ENCODE results near the gene ADCY3.

The ADCY3 gene

GRCh38 chr2:24830351-24830750, 89.7 kb downstream of the ADCY3 start:
- no peak for DNase-seq (ENCODE audit: low read depth)

DNA sequence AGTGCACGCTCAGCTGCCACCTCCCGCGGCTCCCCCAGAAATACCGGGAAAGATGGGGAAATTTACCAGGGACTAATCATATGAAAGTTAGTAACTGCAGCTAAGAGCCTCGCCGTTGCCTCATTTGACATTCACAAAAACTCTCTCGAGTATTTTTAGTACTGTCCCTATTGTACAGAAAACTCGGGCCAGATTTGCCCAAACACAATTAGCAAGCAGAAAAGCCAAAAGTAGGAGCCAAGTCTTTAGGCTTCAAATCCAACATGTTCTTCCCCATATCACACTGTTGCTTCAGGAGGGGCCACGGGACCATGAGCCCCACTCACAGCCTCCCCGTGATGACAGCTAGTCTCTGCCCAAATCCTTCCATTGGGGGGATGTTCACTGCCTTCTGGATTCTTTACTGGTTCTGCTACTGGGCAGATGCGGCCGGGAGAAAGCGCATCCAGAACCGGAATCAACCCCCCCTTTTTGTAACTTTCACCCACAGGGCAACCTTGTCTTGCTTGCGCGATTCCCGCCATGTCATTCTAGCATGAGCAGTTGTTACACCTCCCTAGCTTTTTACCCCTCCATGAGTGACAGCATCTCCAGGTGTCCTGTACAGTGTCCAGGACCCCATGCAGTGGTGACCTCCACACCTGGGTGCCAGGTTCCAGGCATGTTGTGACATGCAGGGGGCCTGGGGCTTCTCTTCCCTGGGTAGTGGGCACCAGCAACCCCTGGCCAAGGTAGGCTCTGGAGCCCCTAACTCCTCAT, 91.6 kb downstream of the ADCY3 start:
- no peak for DNase-seq (ENCODE audit: low read depth)

DNA sequence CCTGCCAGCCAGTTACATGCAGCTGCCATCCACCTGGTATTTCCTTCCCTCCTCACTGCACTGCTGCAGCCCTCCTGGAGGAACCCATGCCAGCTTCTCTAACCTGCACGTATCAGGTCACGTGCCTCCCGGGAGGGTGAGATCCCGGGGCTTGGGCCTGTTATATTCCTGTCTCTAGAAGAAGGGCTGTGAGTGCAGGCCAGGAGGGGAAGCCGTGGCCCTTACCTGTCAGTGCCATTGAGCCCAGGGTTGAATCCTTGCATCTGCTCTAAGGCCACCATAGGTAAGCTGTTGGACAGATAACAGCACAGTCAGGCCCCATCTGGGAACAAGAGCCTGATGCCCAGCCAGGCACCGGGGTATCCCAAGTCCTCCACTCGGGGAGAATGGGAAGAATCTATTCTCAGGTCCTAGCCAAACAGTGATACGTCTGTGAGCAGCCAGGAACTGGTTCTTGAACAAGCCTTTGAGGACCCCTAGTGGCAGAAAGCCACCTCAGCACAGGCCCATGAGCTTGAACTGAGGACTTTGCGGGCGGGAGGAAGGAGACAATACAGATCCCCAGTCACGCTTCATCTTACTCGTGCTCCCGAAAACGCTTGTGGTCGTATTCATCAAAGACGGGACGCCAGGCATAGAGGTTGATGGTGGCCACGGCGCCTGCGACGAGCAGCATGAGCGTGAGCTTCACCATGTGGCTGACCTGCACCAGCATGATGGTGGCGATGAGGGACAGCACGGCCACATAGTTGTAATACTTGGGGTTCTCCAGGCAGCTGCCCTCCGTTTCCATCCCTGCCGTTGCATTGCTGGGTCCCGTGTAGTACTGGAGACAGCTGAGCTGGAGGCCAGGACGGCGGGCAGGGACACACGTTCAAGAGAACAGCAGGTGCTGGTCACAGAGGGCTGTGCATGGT, 92.5 kb downstream of the ADCY3 start:
- DNase-seq (ENCODE audit: low read depth) = peak; percentile 45

DNA sequence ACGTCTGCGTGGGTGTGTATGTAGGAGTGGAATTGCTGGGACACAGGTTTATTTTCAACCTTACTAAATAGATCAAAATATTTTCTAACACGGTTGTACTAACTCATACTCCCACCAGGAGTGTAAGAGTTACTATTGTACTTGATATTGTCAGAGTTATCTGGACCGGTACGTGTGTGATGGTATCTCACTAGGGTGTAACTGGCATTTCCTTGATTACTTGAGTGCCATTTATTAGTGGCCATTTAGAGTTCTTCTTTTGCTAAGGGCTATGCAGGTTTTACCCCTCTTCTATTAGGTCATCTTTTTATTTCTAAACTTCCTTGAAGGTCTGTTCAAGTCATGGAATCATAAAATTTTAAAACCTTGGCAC, 93.3 kb downstream of the ADCY3 start:
- DNase-seq (ENCODE audit: low read depth) = no peak

GRCh38 chr2:24825883-24826772, 93.9 kb downstream of the ADCY3 start:
- no peak for DNase-seq (ENCODE audit: low read depth)

- DNase-seq (ENCODE audit: low read depth) = no peak
Measured at GRCh38 chr2:24824966-24825882, 94.8 kb downstream of the ADCY3 start.

GRCh38 chr2:24824071-24824588, 95.9 kb downstream of the ADCY3 start:
- no peak for DNase-seq (ENCODE audit: low read depth)

DNA sequence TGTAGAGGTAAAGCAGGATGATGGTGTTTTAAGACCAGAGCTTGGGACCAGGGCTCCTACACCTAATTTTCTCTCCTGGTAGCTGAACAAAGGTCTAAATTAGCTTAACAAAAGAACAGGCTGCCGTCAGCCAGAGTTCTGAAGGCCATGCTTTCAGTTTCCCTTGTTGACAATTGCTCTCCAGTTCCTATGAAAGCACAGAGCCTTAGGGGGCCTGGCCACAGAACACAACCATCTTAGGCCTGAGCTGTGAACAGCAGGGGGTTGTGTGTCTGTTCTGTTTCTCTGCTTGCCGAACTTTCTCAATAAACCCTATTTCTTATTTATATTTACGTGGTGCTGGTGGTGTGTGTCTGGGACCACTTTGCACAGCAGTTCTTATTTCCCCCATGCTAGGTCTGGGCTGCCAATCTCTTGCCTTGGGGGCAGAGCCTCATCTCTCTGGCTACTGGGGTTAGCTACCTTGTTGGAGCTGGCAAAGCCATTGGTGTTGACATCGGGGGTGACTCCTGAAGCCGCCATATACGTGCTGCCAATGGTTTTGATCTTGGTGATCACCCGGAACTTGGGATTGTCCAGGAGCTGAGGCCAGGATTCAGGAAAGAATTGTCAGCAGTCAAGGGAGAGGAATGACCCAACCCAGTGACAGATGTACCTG, 97.9 kb downstream of the ADCY3 start:
- no peak for DNase-seq (ENCODE audit: low read depth)

DNA sequence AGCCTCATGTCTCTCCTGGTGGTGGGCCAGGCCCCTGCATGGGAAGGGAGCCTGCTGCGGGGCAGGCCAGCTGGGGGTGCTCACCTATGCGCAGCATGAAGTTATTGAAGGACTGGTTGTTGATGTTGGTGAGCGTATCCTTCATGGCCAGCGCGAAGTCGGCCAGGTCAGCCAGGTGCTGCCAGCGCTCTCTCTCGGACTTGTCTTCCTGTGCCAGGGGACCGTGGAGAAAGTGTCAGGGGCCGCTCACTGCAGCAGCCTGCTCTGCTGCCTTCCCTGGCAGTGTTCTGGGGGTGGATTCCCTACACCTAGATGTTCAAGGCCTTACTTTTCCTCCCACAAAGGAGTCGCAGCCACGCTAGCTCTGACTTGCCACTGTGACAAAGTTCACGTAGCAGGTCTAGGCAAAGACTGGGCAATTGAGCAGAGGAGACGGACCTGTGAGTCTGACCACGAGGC, 98.6 kb downstream of the ADCY3 start:
- DNase-seq (ENCODE audit: low read depth) = no peak

DNA sequence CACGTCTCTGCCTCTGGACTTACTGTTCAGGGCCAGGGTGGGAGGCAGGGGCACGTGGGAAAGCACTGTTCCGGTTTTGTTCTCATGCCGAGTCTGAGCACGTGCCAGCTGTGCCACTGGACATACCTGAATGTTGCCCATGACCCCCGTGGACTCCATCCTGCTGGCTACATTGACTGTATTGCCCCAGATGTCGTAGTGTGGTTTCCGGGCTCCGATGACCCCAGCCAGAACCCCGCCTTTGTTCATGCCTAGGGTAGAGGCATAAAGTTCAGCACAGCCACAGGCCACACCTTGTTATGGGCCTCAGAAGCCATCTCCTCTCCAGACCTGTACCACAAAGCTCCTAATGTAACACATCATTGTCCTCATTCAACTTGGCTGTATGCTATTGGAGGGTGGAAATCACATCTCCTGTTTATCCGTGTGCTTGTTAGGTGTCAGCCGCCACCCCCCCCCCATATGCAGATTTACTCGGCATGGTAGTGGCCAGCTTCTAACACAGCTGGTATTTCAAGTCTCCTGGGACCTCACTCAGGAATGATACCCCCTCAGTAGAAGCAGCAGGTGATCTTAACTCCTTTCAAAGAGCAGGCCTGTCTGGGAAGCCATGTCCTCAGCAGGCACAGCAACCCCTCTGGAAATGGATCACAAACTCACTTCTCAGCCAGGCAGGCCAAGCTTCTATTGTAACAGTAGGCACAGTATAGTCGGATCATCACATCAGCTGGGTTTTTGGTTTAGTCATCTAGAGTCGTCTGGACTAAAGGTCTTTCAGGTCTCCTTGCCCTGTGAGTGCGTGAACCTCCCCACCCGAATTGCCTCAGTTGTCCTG, 99.2 kb downstream of the ADCY3 start:
- DNase-seq (ENCODE audit: low read depth) = no peak

DNA sequence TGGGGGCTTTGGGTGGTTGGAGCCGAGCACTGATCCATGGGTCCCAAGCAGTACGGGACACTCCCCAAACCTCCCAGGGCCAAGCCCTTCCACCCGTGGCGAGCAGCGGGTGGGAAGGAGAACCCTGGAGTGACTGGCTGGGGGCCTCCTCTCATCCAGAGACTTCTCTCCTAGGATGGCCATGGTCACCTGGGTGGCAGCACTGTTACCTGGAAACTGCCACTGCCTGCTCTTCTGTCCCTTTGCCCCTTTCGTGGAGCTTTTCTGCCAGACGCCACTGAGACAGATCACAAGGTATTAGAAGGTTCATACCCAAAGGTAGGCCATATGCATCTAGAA, 99.9 kb downstream of the ADCY3 start:
- DNase-seq (ENCODE audit: low read depth) = no peak

DNA sequence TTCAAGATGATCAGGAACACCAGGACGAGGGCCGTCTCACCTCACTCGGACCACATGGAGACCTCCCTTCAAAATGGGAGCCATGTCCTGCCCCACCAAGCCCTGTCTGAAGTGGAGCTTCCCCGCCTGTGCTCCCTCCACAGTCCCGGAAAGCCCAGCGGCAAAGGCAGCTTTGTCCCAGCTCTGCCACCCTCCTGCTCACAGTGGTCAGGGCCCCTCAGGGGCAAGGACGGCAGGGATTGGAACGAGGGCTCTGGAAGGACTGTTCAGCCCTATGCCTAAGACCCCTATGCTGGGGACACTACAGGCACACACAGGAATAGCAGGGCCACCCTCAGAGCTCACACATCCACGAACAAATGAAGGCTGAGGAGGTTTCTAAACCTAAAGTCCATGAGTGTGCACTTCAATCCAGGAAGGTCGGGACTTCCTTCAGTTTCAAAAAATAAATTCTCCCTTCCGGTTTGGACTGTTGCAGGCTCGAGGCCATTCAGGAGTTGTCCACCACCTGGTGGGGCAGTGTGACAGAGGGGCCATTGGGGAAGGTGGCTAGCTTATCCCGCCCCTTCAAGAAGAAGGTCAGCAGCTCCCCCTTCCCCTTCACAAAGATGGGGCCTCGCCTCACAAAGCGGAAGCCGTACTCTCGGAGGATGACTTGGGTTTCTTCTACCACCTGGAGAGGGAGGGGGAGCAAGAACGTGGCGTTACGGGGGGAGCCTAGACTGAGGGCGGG, 100.4 kb downstream of the ADCY3 start:
- DNase-seq (ENCODE audit: low read depth) = no peak

DNA sequence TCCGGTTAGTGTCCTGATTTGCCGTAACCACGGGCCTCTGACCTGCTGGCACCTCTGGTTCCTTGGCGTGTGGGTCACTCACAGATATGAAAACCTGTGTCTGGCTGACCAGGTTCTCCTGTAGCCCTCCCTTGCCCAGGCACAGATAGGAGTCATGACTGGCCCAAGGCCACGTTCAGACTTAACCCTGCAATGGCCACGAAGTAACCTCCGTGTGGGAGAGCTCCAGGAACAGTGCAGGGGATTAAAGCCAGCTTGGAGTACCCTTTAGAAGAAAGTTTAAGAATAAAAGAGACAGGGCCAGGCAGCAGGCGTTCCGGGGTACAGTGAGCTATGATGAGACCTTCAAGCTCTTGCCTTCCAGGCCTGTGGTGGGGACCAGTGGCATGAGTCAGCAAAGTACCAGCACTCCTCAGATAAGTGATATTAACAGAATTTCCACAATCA, 101.3 kb downstream of the ADCY3 start:
- DNase-seq (ENCODE audit: low read depth) = no peak

DNA sequence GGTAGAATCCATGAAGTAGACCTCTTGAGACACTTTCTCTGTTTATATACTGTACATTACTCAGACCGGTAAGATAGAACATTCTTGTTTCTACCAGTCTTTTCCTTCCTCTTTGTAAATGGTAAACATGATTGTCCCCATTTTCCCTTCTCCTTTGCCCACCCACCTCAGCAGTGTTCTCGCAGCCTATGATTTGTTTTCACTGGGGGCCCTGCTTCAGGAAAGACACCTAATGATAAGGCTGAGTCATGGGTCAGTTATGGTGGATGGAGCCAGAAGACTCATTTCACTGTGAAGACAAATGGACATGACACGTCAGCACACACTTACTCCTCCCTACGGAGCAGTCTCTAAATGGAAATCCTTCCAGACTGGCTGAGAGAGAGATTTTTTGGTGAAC, 103.2 kb downstream of the ADCY3 start:
- no peak for DNase-seq (ENCODE audit: low read depth)

DNA sequence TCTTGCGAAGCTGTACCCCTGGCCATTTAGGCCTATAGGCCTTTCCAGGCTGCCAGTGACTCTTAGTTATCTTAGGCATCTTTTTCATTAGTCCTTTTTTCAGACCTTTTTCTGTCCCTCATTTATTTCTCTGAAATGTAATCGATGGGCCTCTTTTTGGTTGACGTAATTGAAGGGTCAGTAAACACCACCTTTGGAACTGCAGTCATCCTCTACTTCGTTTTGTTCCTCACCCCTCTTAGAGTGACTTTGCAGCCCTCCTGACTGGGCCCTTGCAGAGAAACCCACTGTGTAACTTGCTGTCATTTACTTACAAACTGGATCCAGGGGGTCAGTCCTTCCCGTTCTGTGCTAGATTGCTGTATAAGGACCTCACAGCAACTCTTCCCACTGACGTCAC, 103.6 kb downstream of the ADCY3 start:
- DNase-seq (ENCODE audit: low read depth) = no peak

GRCh38 chr2:24815171-24815570, 104.9 kb downstream of the ADCY3 start:
- no peak for DNase-seq (ENCODE audit: low read depth)

DNA sequence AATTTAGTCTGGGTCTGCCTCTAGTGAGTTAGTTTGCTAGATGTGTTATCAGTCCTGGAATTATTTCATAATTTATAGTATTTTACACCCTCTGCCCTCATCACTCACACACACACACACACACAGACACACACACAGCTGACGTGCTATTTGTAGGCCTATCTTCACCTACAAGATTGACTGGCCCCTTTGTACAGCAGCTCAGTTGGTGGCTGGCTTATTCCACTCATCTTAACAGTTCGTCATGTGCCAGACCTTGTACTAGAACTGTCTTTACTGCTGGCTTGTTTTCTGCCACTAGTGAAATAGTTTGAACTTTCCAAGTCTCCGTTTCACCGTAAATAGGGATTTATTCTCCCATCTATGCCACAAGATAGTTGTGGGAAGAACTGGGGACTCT, 105.5 kb downstream of the ADCY3 start:
- no peak for DNase-seq (ENCODE audit: low read depth)

- DNase-seq (ENCODE audit: low read depth) = no peak
Measured at GRCh38 chr2:24813691-24814137, 106.3 kb downstream of the ADCY3 start.
